DMS 273 (cell line): Measurements from ENCODE around the gene ALKBH4.
A peak's percentile ranks its signal among the peaks of the same experiment; 100 is the strongest.
"Not testable (repeated sequence)": the region's sequence is repeated elsewhere in the genome, so short reads cannot be mapped to it uniquely, and the experiment has no call there.

Experiments
- DNase-seq: peaks from one replicate; lab custom pipeline; 2025; ENCODE audit not compliant: unreplicated experiment; lab: John Stamatoyannopoulos, UW

Gene ALKBH4

DNA sequence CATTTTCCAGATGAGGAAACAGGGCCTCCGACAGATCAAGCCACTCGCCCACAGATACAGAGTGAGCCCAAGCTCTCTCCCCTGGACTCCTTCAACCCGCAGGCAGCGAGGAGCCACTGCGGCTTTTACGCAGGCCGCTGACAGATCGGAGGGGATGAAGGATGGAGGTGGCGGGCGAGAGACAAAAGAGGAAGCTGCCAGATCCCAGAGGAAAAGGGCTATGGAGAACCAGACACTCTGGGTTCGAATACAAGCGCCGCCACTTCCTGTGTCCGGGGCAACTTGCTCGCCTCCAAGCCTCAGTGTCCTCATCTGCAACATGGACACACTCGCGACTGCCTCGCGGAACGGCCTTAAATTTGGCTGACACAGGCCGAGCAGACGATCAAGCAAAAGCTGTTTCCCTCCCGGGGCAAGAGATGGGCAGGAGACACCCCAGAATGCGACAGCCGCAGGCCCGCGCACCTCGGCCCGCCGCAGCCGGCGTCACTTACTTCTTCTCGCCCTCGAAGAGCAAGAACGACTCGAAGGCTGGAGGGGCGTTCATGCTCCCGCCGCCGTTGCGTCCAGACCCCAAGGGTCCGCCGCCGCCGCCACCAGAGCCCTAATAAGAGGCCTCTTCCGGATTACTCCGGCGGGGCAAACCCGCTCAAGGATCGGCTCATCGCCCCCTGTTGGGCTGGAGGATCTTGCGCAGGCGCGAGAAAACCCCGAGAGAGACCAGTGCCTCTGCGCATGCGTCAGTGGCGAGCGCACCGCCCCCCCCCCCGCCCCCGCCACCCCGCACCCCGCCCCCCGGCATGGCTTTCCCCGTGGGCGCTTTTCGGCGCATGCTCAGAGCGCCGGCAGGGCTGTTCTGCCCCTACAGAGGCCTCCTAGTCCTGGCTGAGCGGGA lies 13.9 kb upstream of the ALKBH4 start, which contains the start of gene POLR2J:
Gene POLR2J, minus strand, starts transcription at position 609 of the 895 bp plus-strand sequence. Its CDS starts 62 bp downstream, at position 547.
- not testable (repeated sequence) for DNase-seq

- not testable (repeated sequence) for DNase-seq
Observed at GRCh38 chr7:102474736-102475435, 10.2 kb upstream of the ALKBH4 start.

GRCh38 chr7:102474116-102474515 lies 9.5 kb upstream of the ALKBH4 start:
- DNase-seq = not testable (repeated sequence)

GRCh38 chr7:102473271-102473991 lies 8.8 kb upstream of the ALKBH4 start:
- DNase-seq = no peak

- no peak for DNase-seq
Observed at GRCh38 chr7:102472126-102473041, 7.7 kb upstream of the ALKBH4 start.

DNA sequence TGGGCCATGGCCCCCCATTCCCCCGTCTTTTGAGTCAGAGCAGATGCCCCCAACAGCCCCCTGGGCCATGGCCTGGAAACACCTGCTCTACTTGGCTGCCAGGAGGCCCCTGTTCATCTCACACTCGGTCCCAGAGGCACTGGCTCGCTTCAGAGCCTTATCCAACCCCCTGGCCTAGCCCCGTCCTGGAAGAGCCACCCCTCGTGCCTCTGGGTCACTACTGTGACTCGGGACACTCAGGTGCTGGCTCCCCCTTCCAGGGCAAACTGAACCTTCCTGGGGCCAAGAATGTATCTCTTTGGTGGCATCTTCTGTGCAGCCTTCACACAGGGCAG lies 7.1 kb upstream of the ALKBH4 start:
- DNase-seq = no peak

GRCh38 chr7:102469972-102470825 lies 5.5 kb upstream of the ALKBH4 start:
- no peak for DNase-seq

DNA sequence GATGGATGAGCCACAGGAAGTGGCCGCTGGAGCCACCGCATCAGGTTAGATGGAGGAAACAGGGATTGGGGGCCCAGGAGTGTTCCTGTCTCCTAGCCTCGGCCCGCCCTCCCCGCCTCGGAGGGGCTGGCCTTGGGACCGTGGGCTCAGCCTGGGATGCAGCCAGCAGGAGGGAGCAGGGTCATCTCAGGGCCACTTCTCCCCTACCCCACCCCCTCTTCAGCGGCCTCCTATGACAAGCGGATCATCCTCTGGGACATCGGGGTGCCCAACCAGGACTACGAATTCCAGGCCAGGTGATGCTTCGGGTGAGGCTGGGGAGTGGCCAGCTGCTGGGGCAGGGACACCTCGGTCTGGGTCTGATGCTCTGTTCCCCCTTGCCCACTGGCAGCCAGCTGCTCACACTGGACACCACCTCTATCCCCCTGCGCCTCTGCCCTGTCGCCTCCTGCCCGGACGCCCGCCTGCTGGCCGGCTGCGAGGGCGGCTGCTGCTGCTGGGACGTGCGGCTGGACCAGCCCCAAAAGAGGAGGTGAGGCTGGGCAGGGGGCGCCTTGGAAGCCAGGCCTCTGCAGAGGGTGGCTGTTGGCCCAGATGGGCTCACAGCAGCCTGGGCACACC lies 4.8 kb upstream of the ALKBH4 start:
- DNase-seq = no peak

DNA sequence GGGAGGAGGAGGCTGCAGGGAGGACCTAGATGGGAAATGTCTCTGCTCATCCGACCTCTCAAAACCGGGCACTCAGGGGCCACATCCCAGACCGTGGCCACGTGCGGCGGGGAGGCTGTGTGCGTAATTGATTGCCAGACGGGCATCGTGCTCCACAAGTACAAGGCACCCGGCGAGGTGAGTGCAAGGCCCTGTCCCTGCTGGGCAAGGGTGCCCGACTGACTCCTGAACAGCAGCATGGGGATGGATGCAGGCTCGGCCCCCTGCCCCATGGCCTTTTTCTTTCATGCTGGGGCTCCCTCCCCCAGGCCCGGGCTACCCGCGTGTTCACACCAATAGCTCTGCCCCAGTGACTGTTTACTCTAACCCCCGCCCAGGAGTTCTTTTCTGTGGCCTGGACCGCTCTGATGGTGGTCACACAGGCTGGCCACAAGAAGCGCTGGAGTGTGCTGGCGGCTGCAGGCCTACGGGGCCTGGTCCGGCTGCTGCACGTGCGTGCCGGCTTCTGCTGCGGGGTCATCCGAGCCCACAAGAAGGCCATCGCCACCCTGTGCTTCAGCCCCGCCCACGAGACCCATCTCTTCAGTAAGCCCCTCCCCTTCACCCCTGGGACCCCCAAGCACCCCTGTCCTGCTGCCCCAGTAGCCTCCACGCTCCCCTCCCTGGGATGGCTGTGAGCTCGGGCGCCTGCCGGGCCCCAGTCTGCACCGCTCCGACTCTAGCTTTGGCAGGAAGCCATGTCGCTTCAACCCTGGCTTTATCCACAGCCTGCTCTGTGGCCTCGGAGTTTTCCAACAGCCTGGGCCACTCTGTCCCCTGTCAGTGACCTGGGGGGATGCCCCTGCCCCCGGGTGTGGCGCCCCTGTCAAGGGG lies 4.1 kb upstream of the ALKBH4 start:
- DNase-seq = no peak

GRCh38 chr7:102467581-102468477 lies 3.2 kb upstream of the ALKBH4 start:
- no peak for DNase-seq

- DNase-seq = no peak
Observed at GRCh38 chr7:102466097-102466496, 1.4 kb upstream of the ALKBH4 start.

DNA sequence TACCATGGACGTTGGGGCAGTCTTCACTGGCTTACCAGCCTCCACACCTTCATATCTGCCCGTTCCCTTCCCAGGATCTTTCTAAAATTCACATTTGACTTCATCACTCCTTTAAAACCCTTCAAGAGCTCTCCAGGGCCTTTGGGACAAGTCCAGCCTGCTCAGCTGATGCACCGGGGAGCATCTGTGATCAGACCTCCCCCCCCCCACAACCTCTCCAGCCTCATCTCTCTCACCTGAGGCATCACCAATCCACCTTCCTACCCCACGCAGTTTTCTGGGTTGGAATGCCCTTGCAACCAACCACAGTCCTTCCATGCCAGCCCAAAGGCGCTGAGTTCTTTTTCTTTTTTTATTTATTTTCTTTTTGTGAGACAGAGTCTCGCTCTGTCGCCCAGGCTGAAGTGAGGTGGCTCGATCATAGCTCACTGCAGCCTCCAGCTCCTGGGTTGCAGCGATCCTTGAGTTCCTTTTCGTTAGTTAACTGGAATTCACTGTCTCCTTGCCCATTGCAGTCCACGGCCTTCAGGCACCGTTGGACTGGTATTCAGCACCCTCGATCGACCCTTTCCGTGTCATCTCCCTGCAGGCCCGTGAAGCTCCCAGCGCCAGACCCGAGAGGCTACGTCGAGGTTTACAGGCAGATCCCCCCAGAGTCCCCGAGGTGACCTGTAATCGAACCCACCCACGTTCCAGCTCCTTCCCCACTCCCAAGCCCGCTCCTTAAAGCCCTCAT lies 654 bp downstream of the ALKBH4 start:
- DNase-seq = peak; percentile 65

- no peak for DNase-seq
Observed at GRCh38 chr7:102460467-102460866, 4.2 kb downstream of the ALKBH4 start.

DNA sequence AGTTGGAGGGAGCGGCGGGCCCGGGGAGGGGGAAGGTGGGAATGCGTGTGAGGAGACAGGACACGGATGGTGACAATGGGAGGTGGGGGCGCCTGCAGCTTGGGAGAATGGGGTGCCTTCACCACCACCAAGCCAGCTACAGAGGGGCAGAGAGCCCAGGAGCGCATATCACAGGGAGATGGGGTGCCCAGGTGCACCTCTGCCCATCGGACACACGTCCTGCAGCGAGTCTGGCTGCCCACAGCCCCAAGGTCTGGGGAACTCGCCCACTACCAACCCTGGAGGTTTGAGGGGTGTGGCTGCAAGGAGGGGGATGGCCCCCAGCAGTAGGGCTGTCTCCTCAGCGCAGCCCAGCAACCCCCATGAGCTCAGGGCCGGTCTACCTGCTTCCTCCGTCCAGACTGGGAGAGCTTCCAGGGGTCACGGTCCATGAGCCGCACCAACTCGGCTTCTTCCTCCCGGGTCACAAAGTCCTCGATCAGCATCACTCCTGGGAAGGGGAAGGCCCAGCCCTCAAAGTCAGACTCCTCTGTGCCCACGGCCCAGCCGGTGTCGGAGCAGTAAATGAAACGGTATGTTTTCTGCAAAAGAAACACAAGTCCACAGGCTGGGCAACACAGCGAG lies 5.3 kb downstream of the ALKBH4 start:
- DNase-seq = no peak

DNA sequence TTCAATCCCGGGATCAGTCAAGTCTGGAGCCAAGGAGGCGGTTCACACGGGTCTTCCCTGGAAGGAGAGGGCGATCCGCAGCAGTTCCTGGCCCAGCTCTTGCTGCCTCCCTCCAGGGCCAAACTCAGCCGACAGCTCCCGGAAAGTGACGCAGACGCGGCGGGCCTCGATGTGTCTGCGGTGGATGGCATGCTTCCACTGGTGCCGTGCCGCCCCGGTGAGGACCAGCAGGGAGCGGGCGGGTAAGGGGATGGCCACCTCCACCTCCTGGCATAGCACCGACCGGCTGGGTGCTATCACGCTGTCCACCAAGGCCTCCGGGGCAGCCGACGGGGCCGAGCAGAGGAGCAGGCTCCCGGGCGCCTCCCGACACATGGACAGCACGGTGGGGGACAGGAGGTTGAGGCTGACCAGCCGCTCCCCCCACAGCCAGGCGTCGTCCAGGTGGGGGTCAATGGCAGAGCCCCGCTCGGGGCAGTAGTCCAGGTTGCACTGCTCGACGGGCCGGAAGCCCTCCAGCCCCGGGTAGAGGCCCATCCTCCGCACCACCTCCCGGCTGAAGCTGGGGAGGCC lies 7.2 kb downstream of the ALKBH4 start:
- no peak for DNase-seq

- peak; percentile 45 for DNase-seq
Observed at GRCh38 chr7:102456327-102456726, 8.3 kb downstream of the ALKBH4 start.
